Cerebellar nuclear complex (tissue), 1 donor: ENCODE results near the gene STOML1.
"Not testable (repeated sequence)": the region's sequence is repeated elsewhere in the genome, so short reads cannot be mapped to it uniquely, and the experiment has no call there.

Experiments used
- DNase-seq, 2 experiments: peaks; one replicate each; lab custom pipeline; 2025; lab: John Stamatoyannopoulos, UW

Gene STOML1

GRCh38 chr15:73946046-73946721 is 45.9 kb downstream of the STOML1 start:
- DNase-seq: no peak

- no peak for DNase-seq
These were observed 47.0 kb downstream of the STOML1 start for GRCh38 chr15:73945130-73945508.

- DNase-seq: no peak
These were observed 47.6 kb downstream of the STOML1 start for GRCh38 chr15:73944161-73945129.

- no peak for DNase-seq
These were observed 49.3 kb downstream of the STOML1 start for GRCh38 chr15:73942751-73943270.

- DNase-seq: no peak
These were observed 50.0 kb downstream of the STOML1 start for GRCh38 chr15:73941871-73942635.

- DNase-seq: no peak
These were observed 50.6 kb downstream of the STOML1 start for GRCh38 chr15:73941449-73941848.

- no peak for DNase-seq
These were observed 51.1 kb downstream of the STOML1 start for GRCh38 chr15:73941044-73941443.

- no peak for DNase-seq
These were observed 51.8 kb downstream of the STOML1 start for GRCh38 chr15:73940061-73940981.

- no peak for DNase-seq
These were observed 53.0 kb downstream of the STOML1 start for GRCh38 chr15:73939138-73939537.

GRCh38 chr15:73938516-73938915 is 53.6 kb downstream of the STOML1 start:
- not testable (repeated sequence) for DNase-seq

- no peak for DNase-seq
These were observed 54.4 kb downstream of the STOML1 start for GRCh38 chr15:73937726-73938125.

GRCh38 chr15:73937296-73937695 is 54.8 kb downstream of the STOML1 start:
- no peak for DNase-seq

- no peak for DNase-seq
These were observed 55.4 kb downstream of the STOML1 start for GRCh38 chr15:73936588-73937290.

- no peak for DNase-seq
These were observed 55.9 kb downstream of the STOML1 start for GRCh38 chr15:73936181-73936580.

GRCh38 chr15:73935547-73935946 is 56.5 kb downstream of the STOML1 start:
- no peak for DNase-seq

GRCh38 chr15:73934281-73934680 is 57.8 kb downstream of the STOML1 start:
- DNase-seq: no peak

GRCh38 chr15:73932381-73933191 is 59.5 kb downstream of the STOML1 start:
- DNase-seq: no peak

GRCh38 chr15:73931441-73931840 is 60.7 kb downstream of the STOML1 start:
- no peak for DNase-seq

GRCh38 chr15:73930790-73931281 is 61.3 kb downstream of the STOML1 start:
- DNase-seq: no peak
